Measurements from ENCODE around the gene GPER1.
"Not testable (repeated sequence)": the region's sequence is repeated elsewhere in the genome, so short reads cannot be mapped to it uniquely, and the experiment has no call there.

The GPER1 gene

DNA sequence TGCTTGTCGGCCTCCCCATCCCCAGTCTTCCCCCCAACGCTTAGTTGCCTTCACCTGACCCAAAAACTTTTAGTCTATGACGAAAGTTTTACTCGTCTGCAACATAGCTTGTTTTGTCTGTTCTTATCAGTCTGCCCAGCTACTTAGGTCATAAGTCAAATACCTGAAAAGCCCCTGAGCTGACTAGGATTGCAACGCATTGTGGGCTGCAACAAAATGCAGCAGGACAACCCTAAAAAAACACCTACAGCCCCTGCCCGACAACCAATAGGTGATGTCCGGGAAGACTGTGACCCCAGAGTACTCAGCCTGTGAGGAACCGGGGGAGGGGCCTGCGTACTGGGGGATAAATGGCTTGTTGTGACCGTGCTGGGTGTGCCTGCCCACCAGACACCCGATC, 19.3 kb upstream of the GPER1 start:
- DNase-seq (ENCODE audit: low read depth), result no peak

- DNase-seq (ENCODE audit: low read depth), result no peak
These were observed 17.3 kb upstream of the GPER1 start for GRCh38 chr7:1070544-1071011.

GRCh38 chr7:1071731-1072254, 16.1 kb upstream of the GPER1 start:
- no peak for DNase-seq (ENCODE audit: low read depth)

DNA sequence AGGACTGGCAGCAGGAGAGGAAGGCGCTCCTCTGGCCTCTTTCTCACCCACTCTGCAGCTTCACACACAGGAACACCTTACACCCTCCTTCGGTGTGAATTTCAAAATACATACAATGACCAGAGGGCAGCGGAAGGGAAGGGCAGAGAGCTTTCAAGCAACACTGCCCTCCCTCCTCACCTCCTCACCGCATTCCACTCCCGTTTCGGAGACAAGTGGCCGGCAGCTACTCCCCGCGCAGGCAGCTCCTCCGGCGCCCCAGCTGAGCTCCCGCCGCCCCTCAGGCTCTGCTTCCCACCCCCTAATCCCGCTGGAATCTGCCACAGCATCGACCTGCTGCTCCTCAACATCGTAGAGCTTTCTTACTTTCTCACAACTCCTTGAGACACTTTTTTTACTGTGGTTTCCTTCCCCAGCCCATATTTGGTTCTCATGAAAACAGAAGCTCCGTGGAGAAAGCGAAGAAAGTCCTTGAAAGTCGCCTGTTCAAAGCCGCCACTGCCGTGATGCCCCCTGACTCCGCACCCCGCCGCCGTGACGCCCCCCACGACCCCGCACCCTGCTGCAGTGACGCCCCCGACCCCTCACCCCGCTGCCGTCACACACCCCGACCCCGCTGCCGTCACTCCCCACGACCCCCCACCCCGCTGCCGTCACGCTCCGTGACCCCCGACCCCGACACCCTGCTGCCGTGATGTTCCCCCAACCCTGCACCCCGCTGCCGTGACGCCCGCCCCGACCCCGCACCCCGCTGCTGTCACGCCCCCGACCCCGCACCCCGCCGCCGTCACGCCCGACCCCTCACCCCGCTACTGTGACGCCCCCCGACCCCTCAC, 14.6 kb upstream of the GPER1 start:
- DNase-seq (ENCODE audit: low read depth), result no peak

- not testable (repeated sequence) for DNase-seq (ENCODE audit: low read depth)
These were observed 13.9 kb upstream of the GPER1 start for GRCh38 chr7:1074018-1074417.

- no peak for DNase-seq (ENCODE audit: low read depth)
These were observed 13.1 kb upstream of the GPER1 start for GRCh38 chr7:1074593-1075431.

GRCh38 chr7:1076184-1077072, 11.5 kb upstream of the GPER1 start:
- DNase-seq (ENCODE audit: low read depth), result no peak

DNA sequence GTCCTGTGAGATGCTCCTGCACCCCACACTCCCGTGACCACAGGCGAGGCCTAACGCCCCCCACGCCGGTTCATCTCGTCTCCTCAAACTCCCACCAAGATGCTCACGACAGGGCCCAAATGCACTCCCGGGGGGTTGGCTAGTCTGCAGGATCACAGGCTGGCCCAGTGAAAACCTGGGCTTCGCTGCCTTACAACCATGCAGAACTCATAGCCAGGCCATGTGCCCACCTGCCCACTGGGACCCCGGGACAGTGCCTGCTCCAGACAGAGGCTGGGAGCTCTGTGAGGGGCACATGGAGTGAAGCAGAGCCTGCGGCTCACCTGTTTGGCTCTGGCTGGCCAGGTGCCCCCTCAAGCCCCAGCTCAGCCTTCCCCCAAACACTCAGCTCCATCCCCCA, 9.4 kb upstream of the GPER1 start:
- no peak for DNase-seq (ENCODE audit: low read depth)

DNA sequence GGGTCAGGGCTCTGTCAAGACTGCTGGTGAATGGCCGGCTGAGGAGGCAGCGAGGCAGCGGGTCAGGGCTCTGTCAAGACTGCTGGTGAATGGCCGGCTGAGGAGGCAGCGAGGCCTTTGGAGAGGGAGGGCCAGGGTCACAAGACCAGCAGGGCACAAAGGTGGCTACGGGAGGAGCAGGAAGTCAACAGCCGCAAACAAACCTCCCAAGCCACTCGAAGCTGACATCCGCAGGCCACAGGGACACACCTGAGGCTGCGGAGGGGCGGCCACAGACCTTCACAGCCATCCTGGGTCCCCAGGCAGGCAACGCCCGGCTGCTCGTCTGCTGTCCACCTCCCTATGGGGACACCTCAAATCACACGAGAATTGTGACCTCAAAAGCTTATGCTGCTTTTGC, 8.9 kb upstream of the GPER1 start:
- no peak for DNase-seq (ENCODE audit: low read depth)

DNA sequence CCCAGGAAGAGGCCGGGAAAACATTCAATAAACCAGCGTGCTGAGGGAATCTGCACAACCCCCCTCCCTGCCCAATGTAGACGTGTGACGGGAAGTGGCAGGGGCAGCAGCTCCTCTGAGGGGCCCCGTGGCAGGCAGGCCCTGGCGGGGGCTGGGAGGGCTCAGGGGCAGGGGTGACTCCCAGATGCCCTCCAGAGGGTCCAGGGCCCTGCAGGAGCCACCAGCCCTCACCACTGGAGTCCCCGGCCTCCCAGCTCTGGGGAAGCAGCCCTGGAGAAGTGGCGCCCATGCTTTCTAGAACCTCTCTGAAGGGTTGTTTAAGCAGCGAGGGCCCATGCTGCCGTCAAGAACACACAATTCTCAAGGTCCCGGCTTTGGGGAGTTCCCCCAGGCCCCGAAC, 8.4 kb upstream of the GPER1 start:
- DNase-seq (ENCODE audit: low read depth), result no peak

DNA sequence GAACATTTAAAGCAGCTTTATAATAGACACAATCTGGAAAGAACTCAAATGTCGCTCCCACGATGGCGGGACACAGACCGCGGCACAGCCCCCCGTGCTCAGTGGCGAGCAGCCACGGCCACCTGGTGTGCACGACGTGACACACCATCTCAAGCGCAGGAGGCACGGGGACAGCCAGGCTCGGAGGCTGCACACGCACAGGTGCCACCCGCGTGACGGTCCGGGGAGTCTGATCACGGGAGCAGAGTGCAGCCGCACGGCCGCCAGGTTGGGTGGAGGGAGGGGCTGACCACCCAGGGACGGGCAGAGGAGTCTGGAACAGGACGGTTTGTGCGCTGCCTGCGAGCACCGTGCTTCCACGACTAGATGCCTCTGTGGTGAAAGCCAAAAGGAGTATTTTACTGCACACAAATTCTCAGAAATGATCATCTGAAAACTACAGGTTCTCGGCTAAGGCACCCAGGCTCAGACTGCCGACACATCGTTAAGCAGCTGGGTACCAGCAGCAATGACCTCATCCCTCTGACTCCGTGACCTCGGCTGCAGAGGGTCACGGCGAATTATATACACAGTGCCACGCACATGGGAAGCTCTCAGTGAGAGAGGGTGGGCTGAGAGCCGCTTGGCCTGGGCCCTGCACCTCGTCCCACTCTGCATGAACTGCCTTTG, 7.5 kb upstream of the GPER1 start:
- no peak for DNase-seq (ENCODE audit: low read depth)

- DNase-seq (ENCODE audit: low read depth), result no peak
These were observed 7.0 kb upstream of the GPER1 start for GRCh38 chr7:1080921-1081255.

DNA sequence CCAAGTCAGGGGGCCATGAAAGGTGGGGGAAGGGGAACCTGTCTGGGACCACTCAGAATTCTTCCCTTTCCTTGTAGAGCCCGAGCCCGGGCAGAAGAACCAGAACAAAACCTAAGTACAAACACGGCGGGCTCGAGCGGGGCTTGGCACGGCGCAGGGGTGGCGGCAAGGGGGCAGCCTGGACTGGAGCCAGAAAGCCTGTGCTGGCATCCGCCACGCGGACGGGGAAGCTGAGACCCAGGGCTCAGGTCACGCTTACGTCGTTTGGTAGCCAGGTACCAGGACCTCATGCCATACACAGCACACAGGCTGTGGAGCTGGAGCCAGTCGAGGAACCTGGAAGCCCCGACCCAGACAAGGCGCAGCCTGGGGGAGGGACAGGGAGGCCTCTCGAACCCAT, 6.6 kb upstream of the GPER1 start:
- no peak for DNase-seq (ENCODE audit: low read depth)

- no peak for DNase-seq (ENCODE audit: low read depth)
These were observed 5.9 kb upstream of the GPER1 start for GRCh38 chr7:1081931-1082401.

- DNase-seq (ENCODE audit: low read depth), result no peak
These were observed 3.9 kb upstream of the GPER1 start for GRCh38 chr7:1083729-1084657.

DNA sequence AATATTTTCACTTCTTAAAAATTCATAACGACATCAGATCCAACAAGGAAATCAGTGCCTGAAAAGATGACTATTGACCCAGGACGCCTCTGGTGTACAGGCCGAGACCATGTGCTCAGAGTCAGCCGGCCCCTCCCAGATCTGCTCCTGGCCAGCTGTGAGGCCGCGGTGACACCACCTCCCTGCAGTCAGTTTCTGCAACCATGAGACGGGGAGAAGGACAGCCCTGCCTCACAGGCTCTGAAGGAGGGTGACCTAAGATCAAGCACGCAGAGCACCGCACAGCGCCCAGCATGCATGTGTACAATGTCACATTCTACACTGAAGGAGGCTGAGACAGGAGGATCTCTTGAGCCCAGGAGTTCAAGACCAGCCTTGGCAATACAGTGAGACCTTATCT, 2.6 kb upstream of the GPER1 start:
- DNase-seq (ENCODE audit: low read depth), result no peak

GRCh38 chr7:1085910-1086421, 1.9 kb upstream of the GPER1 start:
- DNase-seq (ENCODE audit: low read depth), result no peak

GRCh38 chr7:1086588-1087464, 1.1 kb upstream of the GPER1 start:
- DNase-seq (ENCODE audit: low read depth), result peak; percentile 64

DNA sequence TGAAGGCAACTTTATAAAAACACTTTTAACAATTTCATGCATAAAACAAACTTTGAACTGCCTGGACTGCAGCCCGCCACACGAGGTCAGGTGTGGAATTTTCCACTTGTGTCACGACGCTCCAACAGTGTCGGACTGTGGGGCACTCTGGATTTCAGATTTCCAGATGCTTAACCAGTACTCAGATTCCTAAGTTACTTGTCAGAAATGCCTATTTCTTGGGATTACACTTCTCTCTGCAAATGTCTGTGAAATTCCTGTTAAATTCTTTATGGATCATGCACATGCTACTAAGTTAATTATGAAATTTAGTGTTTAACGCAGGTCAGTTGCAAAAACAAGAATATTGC, 473 bp upstream of the GPER1 start:
- no peak for DNase-seq (ENCODE audit: low read depth)

All from stimulated activated CD8-positive, alpha-beta memory T cell treated with anti-CD3 and anti-CD28 coated beads, Interleukin-7, amount 100 ng/mL, for 24 hours (primary cell).